ENCODE results near the gene VOPP1. TPM values are rescaled to one million over a fixed set of nuclear protein-coding genes. Genes with fewer than 3 reads are reported as not detected.
"Not testable (repeated sequence)": the region's sequence is repeated elsewhere in the genome, so short reads cannot be mapped to it uniquely, and the experiment has no call there.

The VOPP1 gene
- total and polyA plus RNA-seq, 2 of the 13 experiments (the other 11 are each of a cell fraction or from before 2014, with no cell fraction given): 21.8 to 55.3 TPM

- Histone ChIP-seq H3K4me3 (replicated peaks in 1 of 3; ENCODE audit: insufficient read depth in 1 of 3, low read depth in 2 of 3, low read length in 3 of 3) (no peak overlapping the region), H3K4me2 (ENCODE audit: low read depth, low read length) (no peak overlapping the region), H3K79me2 (ENCODE audit: insufficient read depth, low read length) (no peaks in the 10 kb centered on the region), H3K9ac (ENCODE audit: insufficient read depth, low read depth, low read length) (no peak overlapping the region), H3K27me3 (ENCODE audit: control insufficient read depth in 1 of 2, insufficient read depth in 2 of 2, low read length in 2 of 2) (no peaks in the 10 kb centered on the region), H3K9me3 (ENCODE audit: low read length) (no peaks in the 10 kb centered on the region), H3K27ac (ENCODE audit: extremely low read length, insufficient read depth, low read length) (no peak overlapping the region), H3K4me1 (ENCODE audit: insufficient read depth, low read length) (no peaks in the 10 kb centered on the region), H2AFZ (ENCODE audit: low read length) (no peak overlapping the region), H4K20me1 (ENCODE audit: insufficient read depth, low read length) (no peaks in the 10 kb centered on the region), H3K36me3 (replicated peaks in 1 of 2; ENCODE audit: control insufficient read depth in 1 of 2, insufficient read depth in 2 of 2, low read length in 2 of 2) (peaks cover 5 to 18% of the 10 kb centered on the region in 2 experiments; a peak in 3 of 5 replicates)
- intact Hi-C loops (cut with micrococcal nuclease; ENCODE audit: unreplicated experiment) (no loop called here), in situ Hi-C loops (cut with HindIII; ENCODE audit: extremely low pct_ligation_motif_present, low pct_unique_long_range_greater_than_20kb) (no loop called here)
- no peak for TF ChIP-seq ZNF512B (CRISPR knock-in tag; IDR thresholded peaks at IDR 0.05; ENCODE audit: borderline replicate concordance)
- TF ChIP-seq ZFP36L1 (CRISPR knock-in tag; IDR thresholded peaks at IDR 0.05): no peak
- no peak for TF ChIP-seq ZMAT5 (CRISPR knock-in tag; IDR thresholded peaks at IDR 0.05; ENCODE audit: borderline replicate concordance, low read depth)
- TF ChIP-seq RBM22 (optimal IDR thresholded peaks at IDR 0.05; ENCODE audit: low read length): peak; percentile 15
- DNase-seq (ENCODE audit: low spot score): no peak
- no TSS peak for BruUV-seq (replicated peaks)
- ATAC-seq: no peak
- POLR2A ChIA-PET: no interaction called here
- FAIRE-seq: no peak
- 92% methylated on average over 12 of the region's 25 CpGs for WGBS (ENCODE audit: low lambda C conversion rate)
- CTCF ChIA-PET (ENCODE audit: low intra/inter-chr PET ratio, low total read pairs): no interaction called here
Measured at GRCh38 chr7:55472928-55473725, 99.2 kb downstream of the VOPP1 start.

DNA sequence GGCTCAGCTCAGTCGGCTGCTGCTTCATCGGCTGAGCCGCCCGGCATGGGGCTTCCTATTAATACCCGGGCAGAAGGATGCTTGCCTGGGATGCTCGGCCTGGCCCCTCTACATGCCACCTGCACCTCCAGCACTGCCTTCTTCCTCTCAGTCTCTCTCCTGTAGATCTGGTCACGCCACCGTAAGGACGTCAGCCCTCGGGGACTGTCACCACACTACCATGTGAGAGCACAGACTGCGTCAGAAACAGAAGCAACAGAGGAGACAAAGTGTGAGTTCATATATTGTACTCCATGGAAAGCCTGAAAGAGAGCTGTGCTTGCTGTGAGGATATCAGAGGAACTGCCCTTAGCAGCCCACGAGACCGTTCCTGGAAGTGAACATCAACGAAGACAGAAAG, 99.9 kb downstream of the VOPP1 start:
- H3K27me3 ChIP-seq (ENCODE audit: control insufficient read depth in 1 of 2, insufficient read depth in 2 of 2, low read length in 2 of 2); H2AFZ ChIP-seq (ENCODE audit: low read length); H3K79me2 ChIP-seq (ENCODE audit: insufficient read depth, low read length); CTCF ChIA-PET (ENCODE audit: low intra/inter-chr PET ratio, low total read pairs); H3K4me2 ChIP-seq (ENCODE audit: low read depth, low read length); H3K4me1 ChIP-seq (ENCODE audit: insufficient read depth, low read length); FAIRE-seq; H3K27ac ChIP-seq (ENCODE audit: extremely low read length, insufficient read depth, low read length); DNase-seq (ENCODE audit: low spot score); BruUV-seq (replicated peaks); H3K9me3 ChIP-seq (ENCODE audit: low read length); H4K20me1 ChIP-seq (ENCODE audit: insufficient read depth, low read length); POLR2A ChIA-PET; in situ Hi-C loops (cut with HindIII; ENCODE audit: extremely low pct_ligation_motif_present, low pct_unique_long_range_greater_than_20kb); ATAC-seq; H3K4me3 ChIP-seq (replicated peaks in 1 of 3; ENCODE audit: insufficient read depth in 1 of 3, low read depth in 2 of 3, low read length in 3 of 3); H3K9ac ChIP-seq (ENCODE audit: insufficient read depth, low read depth, low read length); intact Hi-C loops (cut with micrococcal nuclease; ENCODE audit: unreplicated experiment): not testable (repeated sequence)
- no CpG with 5 or more reads among the region's 14 CpGs for WGBS (ENCODE audit: low lambda C conversion rate)
- peaks cover 3 to 13% of the 10 kb centered on the region in 2 experiments; a peak in 3 of 5 replicates for H3K36me3 ChIP-seq (replicated peaks in 1 of 2; ENCODE audit: control insufficient read depth in 1 of 2, insufficient read depth in 2 of 2, low read length in 2 of 2)

DNA sequence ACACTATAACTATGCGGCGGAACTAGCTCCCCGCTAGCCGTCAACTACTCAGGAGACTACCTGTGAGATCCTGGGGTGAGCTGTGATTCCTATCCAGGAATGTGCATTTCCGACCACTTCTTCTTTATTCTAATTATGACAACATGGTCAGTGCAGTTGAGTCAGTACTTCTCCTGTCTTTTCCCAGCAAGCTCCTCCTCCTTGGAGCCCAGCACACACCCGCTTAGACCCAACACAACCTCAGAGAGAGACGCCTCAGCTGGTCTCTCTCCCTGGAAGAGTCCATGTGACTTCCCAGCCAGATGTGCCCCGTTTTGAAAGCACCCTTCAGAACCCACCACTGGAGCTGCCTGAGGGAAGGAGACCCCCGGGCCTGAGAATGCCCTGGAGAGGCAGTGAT, 100.7 kb downstream of the VOPP1 start:
- H2AFZ ChIP-seq (ENCODE audit: low read length); H3K36me3 ChIP-seq (replicated peaks in 1 of 2; ENCODE audit: control insufficient read depth in 1 of 2, insufficient read depth in 2 of 2, low read length in 2 of 2); ATAC-seq; H3K79me2 ChIP-seq (ENCODE audit: insufficient read depth, low read length); DNase-seq (ENCODE audit: low spot score); BruUV-seq (replicated peaks); H3K9ac ChIP-seq (ENCODE audit: insufficient read depth, low read depth, low read length); CTCF ChIA-PET (ENCODE audit: low intra/inter-chr PET ratio, low total read pairs); H3K27me3 ChIP-seq (ENCODE audit: control insufficient read depth in 1 of 2, insufficient read depth in 2 of 2, low read length in 2 of 2); H3K9me3 ChIP-seq (ENCODE audit: low read length); H4K20me1 ChIP-seq (ENCODE audit: insufficient read depth, low read length); intact Hi-C loops (cut with micrococcal nuclease; ENCODE audit: unreplicated experiment); in situ Hi-C loops (cut with HindIII; ENCODE audit: extremely low pct_ligation_motif_present, low pct_unique_long_range_greater_than_20kb); FAIRE-seq; H3K4me2 ChIP-seq (ENCODE audit: low read depth, low read length); H3K4me3 ChIP-seq (replicated peaks in 1 of 3; ENCODE audit: insufficient read depth in 1 of 3, low read depth in 2 of 3, low read length in 3 of 3); POLR2A ChIA-PET; H3K27ac ChIP-seq (ENCODE audit: extremely low read length, insufficient read depth, low read length): not testable (repeated sequence)
- 91% methylated on average over 3 of the region's 9 CpGs for WGBS (ENCODE audit: low lambda C conversion rate)
- peaks cover 13% of the 10 kb centered on the region for H3K4me1 ChIP-seq (ENCODE audit: insufficient read depth, low read length)

Measured in HepG2 (cell line).